IMR-90 (cell line): ENCODE measurements around the gene MRPS9. TPM values are rescaled to one million over a fixed set of nuclear protein-coding genes. Genes with fewer than 3 reads are reported as not detected.

Experiments
- ATAC-seq: fragments of 200-7000 bp; cut with Tn5 transposase; 2 replicates; pipeline ENCODE4 v1.9.1; 2020; ENCODE audit warnings: low read depth, mild to moderate bottlenecking, moderate library complexity
- BruUV-seq: library from RNA; stranded (reverse); fragments of 400-500 nt; replicated peaks from 2 replicates; lab custom pipeline; 2021; lab: Mats Ljungman, UMichigan
- CTCF ChIA-PET: fragments of 300-600 bp; formaldehyde crosslinking; extraction: SDS; loops from one replicate; lab custom pipeline; 2021; ENCODE audit warnings: antibody characterized with exemption; lab: Yijun Ruan, JAX
- POLR2A ChIA-PET: fragments of 300-600 bp; sonication (Branson Sonifier 250); formaldehyde crosslinking; loops from one replicate; lab custom pipeline; 2022; ENCODE audit warnings: antibody characterized with exemption; ENCODE audit not compliant: unreplicated experiment; lab: Charles Lee
- DNase-seq: peaks from one replicate; pipeline ENCODE4 v3.0.0; 2013
- H2AFZ ChIP-seq: replicated peaks from 2 replicates; pipeline ENCODE3; 2013; ENCODE audit warnings: low read length, mild to moderate bottlenecking; ENCODE audit not compliant: poor library complexity
- H2AK5ac ChIP-seq: 2 replicates; pipeline ENCODE4 v1.6.1; 2013; ENCODE audit warnings: low read depth, low read length, inconsistent platforms
- H2AK9ac ChIP-seq: replicated peaks from 2 replicates; pipeline ENCODE3; 2013; ENCODE audit warnings: mild to moderate bottlenecking, low read depth, low read length, moderate library complexity; ENCODE audit not compliant: poor library complexity
- H2BK120ac ChIP-seq: 2 replicates; pipeline ENCODE4 v1.6.1; 2013; ENCODE audit warnings: low read depth, low read length, inconsistent platforms
- H2BK15ac ChIP-seq: 3 replicates; pipeline ENCODE4 v1.6.1; 2013; ENCODE audit warnings: low read depth, low read length, inconsistent platforms
- H2BK20ac ChIP-seq: 2 replicates; pipeline ENCODE4 v1.6.1; 2013; ENCODE audit warnings: low read depth, mild to moderate bottlenecking, inconsistent platforms, low read length, moderate library complexity
- H2BK5ac ChIP-seq: 2 replicates; pipeline ENCODE4 v1.6.1; 2013; ENCODE audit warnings: mild to moderate bottlenecking, low read depth, low read length, inconsistent platforms; ENCODE audit not compliant: poor library complexity, severe bottlenecking
- H3K14ac ChIP-seq: replicated peaks from 2 replicates; pipeline ENCODE4 v1.6.1; 2013; ENCODE audit warnings: low read depth, low read length, inconsistent platforms
- H3K18ac ChIP-seq: 2 replicates; pipeline ENCODE4 v1.6.1; 2013; ENCODE audit warnings: low read depth, low read length, control low read depth
- H3K23ac ChIP-seq: 2 replicates; pipeline ENCODE4 v1.6.1; 2013; ENCODE audit warnings: low read depth, low read length, inconsistent platforms
- H3K27ac ChIP-seq: 2 replicates; pipeline ENCODE4 v1.5.1; 2013; ENCODE audit warnings: mild to moderate bottlenecking, control low read depth, low read length; ENCODE audit not compliant: insufficient read depth
- H3K27me3 ChIP-seq: 2 replicates; pipeline ENCODE4 v1.6.1; 2013; ENCODE audit warnings: low read length; ENCODE audit not compliant: control insufficient read depth, insufficient read depth
- H3K36me3 ChIP-seq: 2 replicates; pipeline ENCODE4 v1.6.1; 2013; ENCODE audit warnings: low read length, mixed read lengths; ENCODE audit not compliant: control insufficient read depth, insufficient read depth
- H3K4ac ChIP-seq: 2 replicates; pipeline ENCODE4 v1.6.1; 2013; ENCODE audit warnings: low read depth, low read length, inconsistent platforms
- H3K4me1 ChIP-seq: 2 replicates; pipeline ENCODE4 v1.6.1; 2013; ENCODE audit warnings: low read length, mixed read lengths; ENCODE audit not compliant: control insufficient read depth, insufficient read depth
- H3K4me2 ChIP-seq: 2 replicates; pipeline ENCODE4 v1.6.1; 2013; ENCODE audit warnings: low read depth, mild to moderate bottlenecking, control low read depth, low read length, moderate library complexity
- H3K4me3 ChIP-seq: 2 replicates; pipeline ENCODE4 v1.5.1; 2013; ENCODE audit warnings: low read depth, mild to moderate bottlenecking, control low read depth, low read length, moderate library complexity; ENCODE audit not compliant: insufficient read depth
- H3K56ac ChIP-seq: 2 replicates; pipeline ENCODE4 v1.6.1; 2013; ENCODE audit warnings: low read length, inconsistent platforms; ENCODE audit not compliant: insufficient read depth; ENCODE audit errors: extremely low read depth
- H3K79me1 ChIP-seq, 2 experiments: 2 replicates each; pipeline ENCODE4 v1.6.1; 2013; ENCODE audit warnings: low read length in 2 of 2, inconsistent platforms in 1 of 2, low read depth in 1 of 2
- H3K9ac ChIP-seq: 2 replicates; pipeline ENCODE4 v1.6.1; 2013; ENCODE audit warnings: low read depth, low read length, control low read depth
- H3K9me1 ChIP-seq: 2 replicates; pipeline ENCODE4 v1.6.1; 2013; ENCODE audit warnings: low read length, inconsistent platforms; ENCODE audit not compliant: insufficient read depth
- H3K9me3 ChIP-seq: 2 replicates; pipeline ENCODE4 v1.6.1; 2013; ENCODE audit warnings: low read length; ENCODE audit not compliant: control insufficient read depth, insufficient read depth
- H4K20me1 ChIP-seq: 2 replicates; pipeline ENCODE4 v1.6.1; 2013; ENCODE audit warnings: low read length, inconsistent platforms; ENCODE audit not compliant: insufficient read depth
- H4K5ac ChIP-seq: 2 replicates; pipeline ENCODE4 v1.6.1; 2013; ENCODE audit warnings: mild to moderate bottlenecking, low read depth, low read length, control low read depth
- H4K8ac ChIP-seq, 2 experiments: 2 replicates each; pipeline ENCODE4 v1.6.1; 2013; ENCODE audit warnings: low read depth in 2 of 2, low read length in 2 of 2, control low read depth in 1 of 2, inconsistent platforms in 1 of 2
- H4K91ac ChIP-seq: 2 replicates; pipeline ENCODE4 v1.6.1; 2013; ENCODE audit warnings: low read depth, low read length, inconsistent platforms; ENCODE audit not compliant: insufficient read depth
- BHLHE40 ChIP-seq: fragments of 150-350 bp; IDR thresholded peaks from 2 replicates; pipeline ENCODE4 v1.6.1; 2016; ENCODE audit warnings: mild to moderate bottlenecking, low read depth, low read length
- CEBPB ChIP-seq: IDR thresholded peaks from 2 replicates; pipeline ENCODE4 v1.6.1; 2012; ENCODE audit warnings: low read depth, low read length, improper control_type of control experiment
- CHD1 ChIP-seq: IDR thresholded peaks from 2 replicates; pipeline ENCODE4 v1.6.1; 2012; ENCODE audit warnings: low read depth, low read length, improper control_type of control experiment
- MAFK ChIP-seq: IDR thresholded peaks from 2 replicates; pipeline ENCODE4 v1.6.1; 2012; ENCODE audit warnings: low read depth, low read length, improper control_type of control experiment
- MAZ ChIP-seq: IDR thresholded peaks from 2 replicates; pipeline ENCODE4 v1.6.1; 2012; ENCODE audit warnings: low read depth, mild to moderate bottlenecking, low read length, improper control_type of control experiment, moderate library complexity, borderline replicate concordance
- MXI1 ChIP-seq: IDR thresholded peaks from 2 replicates; pipeline ENCODE4 v1.6.1; 2012; ENCODE audit warnings: low read depth, mild to moderate bottlenecking, low read length, moderate library complexity, borderline replicate concordance
- POLR2A ChIP-seq: IDR thresholded peaks from 2 replicates; pipeline ENCODE4 v1.6.1; 2012; ENCODE audit warnings: mild to moderate bottlenecking, low read depth, low read length
- RAD21 ChIP-seq: IDR thresholded peaks from 2 replicates; pipeline ENCODE4 v1.6.1; 2012; ENCODE audit warnings: low read length, improper control_type of control experiment
- RFX5 ChIP-seq: IDR thresholded peaks from 2 replicates; pipeline ENCODE4 v1.8.0; 2012; ENCODE audit warnings: low read depth, mild to moderate bottlenecking, low read length, moderate library complexity
- SMC3 ChIP-seq: fragments of 150-350 bp; IDR thresholded peaks from 2 replicates; pipeline ENCODE4 v1.6.1; 2016; ENCODE audit warnings: low read depth, mild to moderate bottlenecking, antibody characterized with exemption, low read length, moderate library complexity
- WGBS, 2 experiments: methylation state at CpG; one replicate each; pipeline versions ENCODE4 v1.1.5 to v1.1.7; 2013; ENCODE audit warnings: missing lambda C conversion rate in 2 of 2; ENCODE audit not compliant: insufficient read length in 1 of 2; ENCODE audit errors: extremely low coverage in 2 of 2; 5-methylcytosine and 5-hydroxymethylcytosine counted together
- dilution Hi-C: fragments of 300-500 bp; cut with HindIII; formaldehyde crosslinking; loops from one replicate; pipeline ENCODE4 v1.14.3; 2018; ENCODE audit warnings: low sequenced_read_pairs; ENCODE audit not compliant: unreplicated experiment
- in situ Hi-C: fragments of 300-500 bp; cut with MboI; formaldehyde crosslinking; loops from 3 replicates; pipeline ENCODE4 v1.14.3; 2019; ENCODE audit warnings: low sequenced_read_pairs, inconsistent platforms, mixed read lengths
- intact Hi-C: fragments of 100-400 bp; cut with micrococcal nuclease; formaldehyde crosslinking; loops from 2 replicates; pipeline ENCODE4 v1.10.0; 2022
- polyA plus RNA-seq, 3 experiments: library from polyadenylated mRNA; depleted of rRNA; stranded (reverse); fragments of >200 nt; gene quantifications; 2 replicates each; pipeline ENCODE4 v1.2.3, GENCODE V29; 2012; ENCODE audit warnings: low replicate concordance in 1 of 3
- total RNA-seq: library from RNA; depleted of rRNA; stranded (reverse); fragments of >200 nt; gene quantifications from 2 replicates; pipeline ENCODE4 v1.2.3, GENCODE V29; 2012
- TF ChIP-seq, protein P1 (sequence below): fragments of 150-350 bp; IDR thresholded peaks from 2 replicates; pipeline ENCODE4 v1.6.1; 2016; ENCODE audit warnings: low read depth, mild to moderate bottlenecking, low read length, moderate library complexity, borderline replicate concordance
- TF ChIP-seq, protein P2 (sequence below): conservative IDR thresholded peaks from 2 replicates; pipeline ENCODE4 v1.5.1; 2012; ENCODE audit warnings: mild to moderate bottlenecking, low read depth, low read length, improper control_type of control experiment
- TF ChIP-seq, protein P3 (sequence below): fragments of 150-350 bp; IDR thresholded peaks from 2 replicates; pipeline ENCODE4 v1.6.1; 2017; ENCODE audit warnings: mild to moderate bottlenecking, antibody characterized with exemption, low read length, low read depth

MRPS9 gene
- total and polyA plus RNA-seq, 2 of the 4 experiments (the other 2 are of a cell fraction), result 20.6 to 27.7 TPM

DNA sequence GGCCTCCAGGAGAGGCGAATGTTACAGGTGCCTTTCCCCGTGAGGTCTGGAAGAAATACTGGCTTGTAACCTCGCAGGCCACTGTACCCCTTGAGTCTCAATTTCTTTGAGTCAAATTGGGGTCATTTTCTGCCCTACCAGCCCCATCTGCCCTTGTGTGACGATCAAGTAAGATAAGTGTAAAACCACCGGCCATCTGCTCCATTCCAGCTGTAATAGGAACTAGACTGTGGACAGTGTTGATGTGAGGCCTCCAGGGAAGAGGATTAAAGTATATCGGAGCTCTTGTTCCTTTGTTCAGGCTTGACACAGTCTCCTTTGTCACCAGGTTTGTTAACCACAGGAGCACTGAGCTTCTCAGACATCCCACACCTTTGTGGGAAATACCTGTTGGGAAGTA, 65.6 kb downstream of the MRPS9 start:
- H3K79me1 ChIP-seq, result no peaks in the 10 kb centered on the region
- 100% methylated on average over 1 of the region's 6 CpGs; no CpG with 5 or more reads in 1 of the 2 experiments for WGBS, 2 experiments
- peaks cover 8% of the 10 kb centered on the region for H3K4me1 ChIP-seq
- H3K27me3 ChIP-seq, result no peaks in the 10 kb centered on the region
- peak overlapping the region; percentile 77 for H2BK20ac ChIP-seq
- POLR2A ChIA-PET, result no interaction called here
- H3K9me3 ChIP-seq, result no peaks in the 10 kb centered on the region
- DNase-seq (no peak), ATAC-seq (no peak)
- peak overlapping the region; percentile 47 for H2AK9ac ChIP-seq
- peak overlapping the region; percentile 61 for H2BK120ac ChIP-seq
- no peak overlapping the region for H3K4me3 ChIP-seq
- peak overlapping the region; percentile 36 for H2AK5ac ChIP-seq
- H3K9ac ChIP-seq, result no peak overlapping the region
- no peak overlapping the region; the same call in 1 of the 2 replicates for H3K4me2 ChIP-seq
- no TSS peak for BruUV-seq
- H4K20me1 ChIP-seq, result no peaks in the 10 kb centered on the region
- CTCF ChIA-PET, result no interaction called here
- peak overlapping the region; percentile 62 for H4K91ac ChIP-seq
- no peak overlapping the region for H3K18ac ChIP-seq
- no peak overlapping the region for H4K5ac ChIP-seq
- TF ChIP-seq MAFK (no peak), POLR2A (no peak), RFX5 (no peak), BHLHE40 (no peak), RAD21 (no peak), MXI1 (no peak), SMC3 (no peak), CEBPB (no peak), MAZ (no peak), CHD1 (no peak)
- TF ChIP-seq, protein P1, sequence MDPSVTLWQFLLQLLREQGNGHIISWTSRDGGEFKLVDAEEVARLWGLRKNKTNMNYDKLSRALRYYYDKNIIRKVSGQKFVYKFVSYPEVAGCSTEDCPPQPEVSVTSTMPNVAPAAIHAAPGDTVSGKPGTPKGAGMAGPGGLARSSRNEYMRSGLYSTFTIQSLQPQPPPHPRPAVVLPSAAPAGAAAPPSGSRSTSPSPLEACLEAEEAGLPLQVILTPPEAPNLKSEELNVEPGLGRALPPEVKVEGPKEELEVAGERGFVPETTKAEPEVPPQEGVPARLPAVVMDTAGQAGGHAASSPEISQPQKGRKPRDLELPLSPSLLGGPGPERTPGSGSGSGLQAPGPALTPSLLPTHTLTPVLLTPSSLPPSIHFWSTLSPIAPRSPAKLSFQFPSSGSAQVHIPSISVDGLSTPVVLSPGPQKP, result no peak
- TF ChIP-seq, protein P2, sequence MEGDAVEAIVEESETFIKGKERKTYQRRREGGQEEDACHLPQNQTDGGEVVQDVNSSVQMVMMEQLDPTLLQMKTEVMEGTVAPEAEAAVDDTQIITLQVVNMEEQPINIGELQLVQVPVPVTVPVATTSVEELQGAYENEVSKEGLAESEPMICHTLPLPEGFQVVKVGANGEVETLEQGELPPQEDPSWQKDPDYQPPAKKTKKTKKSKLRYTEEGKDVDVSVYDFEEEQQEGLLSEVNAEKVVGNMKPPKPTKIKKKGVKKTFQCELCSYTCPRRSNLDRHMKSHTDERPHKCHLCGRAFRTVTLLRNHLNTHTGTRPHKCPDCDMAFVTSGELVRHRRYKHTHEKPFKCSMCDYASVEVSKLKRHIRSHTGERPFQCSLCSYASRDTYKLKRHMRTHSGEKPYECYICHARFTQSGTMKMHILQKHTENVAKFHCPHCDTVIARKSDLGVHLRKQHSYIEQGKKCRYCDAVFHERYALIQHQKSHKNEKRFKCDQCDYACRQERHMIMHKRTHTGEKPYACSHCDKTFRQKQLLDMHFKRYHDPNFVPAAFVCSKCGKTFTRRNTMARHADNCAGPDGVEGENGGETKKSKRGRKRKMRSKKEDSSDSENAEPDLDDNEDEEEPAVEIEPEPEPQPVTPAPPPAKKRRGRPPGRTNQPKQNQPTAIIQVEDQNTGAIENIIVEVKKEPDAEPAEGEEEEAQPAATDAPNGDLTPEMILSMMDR, result no peak
- TF ChIP-seq, protein P3, sequence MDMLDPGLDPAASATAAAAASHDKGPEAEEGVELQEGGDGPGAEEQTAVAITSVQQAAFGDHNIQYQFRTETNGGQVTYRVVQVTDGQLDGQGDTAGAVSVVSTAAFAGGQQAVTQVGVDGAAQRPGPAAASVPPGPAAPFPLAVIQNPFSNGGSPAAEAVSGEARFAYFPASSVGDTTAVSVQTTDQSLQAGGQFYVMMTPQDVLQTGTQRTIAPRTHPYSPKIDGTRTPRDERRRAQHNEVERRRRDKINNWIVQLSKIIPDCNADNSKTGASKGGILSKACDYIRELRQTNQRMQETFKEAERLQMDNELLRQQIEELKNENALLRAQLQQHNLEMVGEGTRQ, result no peak
- H4K8ac ChIP-seq, result peak overlapping the region; percentile 57 to 69; a peak in 3 of 4 replicates
- in situ Hi-C loops, result no loop called here
- peak overlapping the region; percentile 8 for H2BK5ac ChIP-seq
- H3K56ac ChIP-seq, result peak overlapping the region; percentile 26; the same call in 1 of the 2 replicates
- no peak overlapping the region for H3K27ac ChIP-seq
- H2BK15ac ChIP-seq, result peak overlapping the region; percentile 70; the same call in 1 of the 3 replicates
- intact Hi-C loops, result loop anchor here (5.0 kb wide), 1 partner anchor 66 kb away; the partner anchor contains the start of gene MRPS9
- peaks cover 5% of the 10 kb centered on the region for H3K36me3 ChIP-seq
- H3K23ac ChIP-seq, result no peak overlapping the region
- peaks cover 11% of the 10 kb centered on the region for H3K9me1 ChIP-seq
- peak overlapping the region; percentile 55 for H3K14ac ChIP-seq
- peak overlapping the region; percentile 72 for H3K4ac ChIP-seq
- dilution Hi-C loops, result no loop called here
- H2AFZ ChIP-seq, result peak overlapping the region; percentile 84
